GM11168 (cell line): ENCODE measurements around the gene SLC4A7.
"Not testable (repeated sequence)": the region's sequence is repeated elsewhere in the genome, so short reads cannot be mapped to it uniquely, and the experiment has no call there.

Source experiments
- in situ Hi-C: fragments of 300-500 bp; cut with MboI; formaldehyde crosslinking; loops from one replicate; pipeline ENCODE4 v1.12.0; 2022; ENCODE audit warnings: low sequenced_read_pairs; ENCODE audit not compliant: unreplicated experiment

SLC4A7 gene

GRCh38 chr3:27484015-27484844 is at the start of gene SLC4A7:
TSS of gene SLC4A7 (minus strand) at chr3:27484384. CDS start at chr3:27484126, 258 bp downstream.
- in situ Hi-C loops: no loop called here

- in situ Hi-C loops: no loop called here
Observed at GRCh38 chr3:27533261-27533607, 49.0 kb upstream of the SLC4A7 start.

- in situ Hi-C loops: no loop called here
Observed at GRCh38 chr3:27532426-27533260, 48.5 kb upstream of the SLC4A7 start.

GRCh38 chr3:27531193-27531751 is 47.1 kb upstream of the SLC4A7 start:
- in situ Hi-C loops: not testable (repeated sequence)

GRCh38 chr3:27528791-27529190 is 44.6 kb upstream of the SLC4A7 start:
- in situ Hi-C loops: no loop called here

- in situ Hi-C loops: no loop called here
Observed at GRCh38 chr3:27526614-27527315, 42.6 kb upstream of the SLC4A7 start.

GRCh38 chr3:27521872-27522265 is 37.7 kb upstream of the SLC4A7 start:
- in situ Hi-C loops: no loop called here

- in situ Hi-C loops: no loop called here
Observed at GRCh38 chr3:27521179-27521871, 37.1 kb upstream of the SLC4A7 start.

- in situ Hi-C loops: no loop called here
Observed at GRCh38 chr3:27511724-27512422, 27.7 kb upstream of the SLC4A7 start.

- in situ Hi-C loops: no loop called here
Observed at GRCh38 chr3:27509376-27509775, 25.2 kb upstream of the SLC4A7 start.

- in situ Hi-C loops: no loop called here
Observed at GRCh38 chr3:27508424-27508823, 24.2 kb upstream of the SLC4A7 start.

GRCh38 chr3:27507515-27508266 is 23.5 kb upstream of the SLC4A7 start:
- in situ Hi-C loops: no loop called here

- in situ Hi-C loops: no loop called here
Observed at GRCh38 chr3:27507111-27507510, 22.9 kb upstream of the SLC4A7 start.

- in situ Hi-C loops: no loop called here
Observed at GRCh38 chr3:27504749-27505148, 20.6 kb upstream of the SLC4A7 start.

GRCh38 chr3:27503526-27503925 is 19.3 kb upstream of the SLC4A7 start:
- in situ Hi-C loops: no loop called here

- in situ Hi-C loops: no loop called here
Observed at GRCh38 chr3:27501759-27502158, 17.6 kb upstream of the SLC4A7 start.

- in situ Hi-C loops: no loop called here
Observed at GRCh38 chr3:27500986-27501385, 16.8 kb upstream of the SLC4A7 start.

- in situ Hi-C loops: no loop called here
Observed at GRCh38 chr3:27500035-27500434, 15.9 kb upstream of the SLC4A7 start.

GRCh38 chr3:27494784-27495183 is 10.6 kb upstream of the SLC4A7 start:
- in situ Hi-C loops: no loop called here
